ENCODE measurements around the gene QTRT2.

DNA sequence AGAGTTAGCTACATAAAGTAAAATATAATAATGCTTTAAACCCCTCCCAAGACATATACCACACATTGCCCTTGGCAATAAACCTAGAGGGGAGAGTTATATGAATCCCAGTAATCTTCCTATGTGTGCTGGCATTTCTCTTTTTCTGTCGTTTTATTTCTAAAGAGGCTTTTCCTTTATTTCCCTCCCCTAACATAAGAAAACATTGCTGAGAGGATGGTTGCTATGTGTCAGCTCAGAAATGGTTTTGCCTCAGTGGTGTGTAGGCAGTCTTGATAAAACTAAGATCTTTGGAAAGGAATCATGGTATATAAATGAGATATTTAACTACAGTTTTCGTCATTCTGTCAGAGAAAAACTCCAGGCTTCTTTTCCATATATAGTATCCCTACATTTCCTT, 30.2 kb upstream of the QTRT2 start:
- TF ChIP-seq POLR2AphosphoS5 (IDR thresholded peaks at IDR 0.05; ENCODE audit: insufficient read depth in 1 of 2, low read depth in 1 of 2) = no peak
- TF ChIP-seq, protein P1, sequence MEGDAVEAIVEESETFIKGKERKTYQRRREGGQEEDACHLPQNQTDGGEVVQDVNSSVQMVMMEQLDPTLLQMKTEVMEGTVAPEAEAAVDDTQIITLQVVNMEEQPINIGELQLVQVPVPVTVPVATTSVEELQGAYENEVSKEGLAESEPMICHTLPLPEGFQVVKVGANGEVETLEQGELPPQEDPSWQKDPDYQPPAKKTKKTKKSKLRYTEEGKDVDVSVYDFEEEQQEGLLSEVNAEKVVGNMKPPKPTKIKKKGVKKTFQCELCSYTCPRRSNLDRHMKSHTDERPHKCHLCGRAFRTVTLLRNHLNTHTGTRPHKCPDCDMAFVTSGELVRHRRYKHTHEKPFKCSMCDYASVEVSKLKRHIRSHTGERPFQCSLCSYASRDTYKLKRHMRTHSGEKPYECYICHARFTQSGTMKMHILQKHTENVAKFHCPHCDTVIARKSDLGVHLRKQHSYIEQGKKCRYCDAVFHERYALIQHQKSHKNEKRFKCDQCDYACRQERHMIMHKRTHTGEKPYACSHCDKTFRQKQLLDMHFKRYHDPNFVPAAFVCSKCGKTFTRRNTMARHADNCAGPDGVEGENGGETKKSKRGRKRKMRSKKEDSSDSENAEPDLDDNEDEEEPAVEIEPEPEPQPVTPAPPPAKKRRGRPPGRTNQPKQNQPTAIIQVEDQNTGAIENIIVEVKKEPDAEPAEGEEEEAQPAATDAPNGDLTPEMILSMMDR (IDR thresholded peaks at IDR 0.05) = no peak
- no peak for TF ChIP-seq POLR2A (IDR thresholded peaks at IDR 0.05)
